ENCODE measurements around the gene ZNF549.

The ZNF549 gene

DNA sequence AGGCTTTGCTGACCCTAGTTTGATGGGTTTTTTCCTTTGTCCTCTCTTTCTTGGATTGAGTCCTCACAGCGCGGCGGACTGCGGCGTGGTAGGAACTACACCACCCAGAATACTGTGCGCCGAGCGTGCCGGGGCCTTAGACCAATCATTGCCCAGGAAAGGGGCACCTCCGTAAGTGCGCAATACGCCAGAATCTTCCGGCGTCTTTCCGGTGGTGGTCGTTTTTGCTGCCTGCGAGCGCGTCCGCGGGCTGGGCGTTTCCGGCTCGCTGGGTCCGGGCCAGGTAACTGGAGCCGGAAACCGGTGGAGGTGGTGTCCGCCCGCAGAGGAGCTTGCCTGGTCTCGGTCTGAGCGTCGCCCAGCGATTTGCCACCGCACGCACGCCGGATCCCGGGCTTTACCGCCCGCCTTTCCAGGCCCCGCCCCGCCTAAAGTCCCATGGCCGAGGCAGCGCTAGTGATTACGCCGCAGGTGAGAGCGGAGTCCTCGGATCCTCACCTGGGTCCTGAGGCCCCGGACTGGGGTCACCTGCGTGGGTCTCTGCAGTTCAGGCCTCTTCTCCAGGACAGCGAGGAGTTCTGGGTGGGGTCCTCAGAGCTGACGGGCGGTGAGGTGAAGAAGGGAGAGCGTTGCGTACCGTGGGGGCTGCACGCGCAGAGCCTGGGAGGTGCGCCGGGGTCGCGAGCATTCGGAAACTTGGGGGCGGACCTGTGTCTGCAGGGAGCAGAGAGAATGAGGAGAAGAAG lies at the start of gene ZNF549 (continued):
- TF ChIP-seq ZNF148 (tag by site-specific recombination; IDR thresholded peaks at IDR 0.05; ENCODE audit: borderline replicate concordance) (no peak), ZBTB48 (tag by site-specific recombination; IDR thresholded peaks at IDR 0.05) (no peak), ZIC2 (tag by site-specific recombination; IDR thresholded peaks at IDR 0.05) (no peak), SP7 (tag by site-specific recombination; IDR thresholded peaks at IDR 0.05) (peak; percentile 60), MEIS1 (CRISPR knock-in tag; IDR thresholded peaks at IDR 0.05; ENCODE audit: borderline replicate concordance) (no peak), BCL6B (tag by site-specific recombination; IDR thresholded peaks at IDR 0.05) (no peak), ZBTB21 (tag by site-specific recombination; IDR thresholded peaks at IDR 0.05) (peak; percentile 87), MYNN (tag by site-specific recombination; IDR thresholded peaks at IDR 0.05; ENCODE audit: borderline replicate concordance) (no peak), ZNF26 (tag by site-specific recombination; IDR thresholded peaks at IDR 0.05) (no peak), ZNF510 (tag by site-specific recombination; IDR thresholded peaks at IDR 0.05; ENCODE audit: insufficient replicate concordance) (no peak), ZNF404 (tag by site-specific recombination; IDR thresholded peaks at IDR 0.05) (no peak), SCRT1 (tag by site-specific recombination; IDR thresholded peaks at IDR 0.05; ENCODE audit: borderline replicate concordance) (no peak), ZNF521 (tag by site-specific recombination; IDR thresholded peaks at IDR 0.05) (no peak), ZFP3 (tag by site-specific recombination; IDR thresholded peaks at IDR 0.05; ENCODE audit: low read depth) (no peak), ATF2 (tag by site-specific recombination; IDR thresholded peaks at IDR 0.05; ENCODE audit: low read depth) (no peak), ZNF354C (tag by site-specific recombination; IDR thresholded peaks at IDR 0.05; ENCODE audit: borderline replicate concordance, low read depth) (no peak), SP3 (tag by site-specific recombination; IDR thresholded peaks at IDR 0.05) (peak; percentile 70), ZNF394 (tag by site-specific recombination; IDR thresholded peaks at IDR 0.05; ENCODE audit: borderline replicate concordance) (no peak), ZNF629 (tag by site-specific recombination; IDR thresholded peaks at IDR 0.05) (peak; percentile 91), ZNF677 (tag by site-specific recombination; IDR thresholded peaks at IDR 0.05) (no peak)
- TF ChIP-seq, protein P1, sequence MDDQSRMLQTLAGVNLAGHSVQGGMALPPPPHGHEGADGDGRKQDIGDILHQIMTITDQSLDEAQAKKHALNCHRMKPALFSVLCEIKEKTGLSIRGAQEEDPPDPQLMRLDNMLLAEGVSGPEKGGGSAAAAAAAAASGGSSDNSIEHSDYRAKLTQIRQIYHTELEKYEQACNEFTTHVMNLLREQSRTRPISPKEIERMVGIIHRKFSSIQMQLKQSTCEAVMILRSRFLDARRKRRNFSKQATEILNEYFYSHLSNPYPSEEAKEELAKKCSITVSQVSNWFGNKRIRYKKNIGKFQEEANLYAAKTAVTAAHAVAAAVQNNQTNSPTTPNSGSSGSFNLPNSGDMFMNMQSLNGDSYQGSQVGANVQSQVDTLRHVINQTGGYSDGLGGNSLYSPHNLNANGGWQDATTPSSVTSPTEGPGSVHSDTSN (CRISPR knock-in tag; IDR thresholded peaks at IDR 0.05): peak; percentile 94
- TF ChIP-seq, protein P2, sequence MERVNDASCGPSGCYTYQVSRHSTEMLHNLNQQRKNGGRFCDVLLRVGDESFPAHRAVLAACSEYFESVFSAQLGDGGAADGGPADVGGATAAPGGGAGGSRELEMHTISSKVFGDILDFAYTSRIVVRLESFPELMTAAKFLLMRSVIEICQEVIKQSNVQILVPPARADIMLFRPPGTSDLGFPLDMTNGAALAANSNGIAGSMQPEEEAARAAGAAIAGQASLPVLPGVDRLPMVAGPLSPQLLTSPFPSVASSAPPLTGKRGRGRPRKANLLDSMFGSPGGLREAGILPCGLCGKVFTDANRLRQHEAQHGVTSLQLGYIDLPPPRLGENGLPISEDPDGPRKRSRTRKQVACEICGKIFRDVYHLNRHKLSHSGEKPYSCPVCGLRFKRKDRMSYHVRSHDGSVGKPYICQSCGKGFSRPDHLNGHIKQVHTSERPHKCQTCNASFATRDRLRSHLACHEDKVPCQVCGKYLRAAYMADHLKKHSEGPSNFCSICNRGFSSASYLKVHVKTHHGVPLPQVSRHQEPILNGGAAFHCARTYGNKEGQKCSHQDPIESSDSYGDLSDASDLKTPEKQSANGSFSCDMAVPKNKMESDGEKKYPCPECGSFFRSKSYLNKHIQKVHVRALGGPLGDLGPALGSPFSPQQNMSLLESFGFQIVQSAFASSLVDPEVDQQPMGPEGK (tag by site-specific recombination; IDR thresholded peaks at IDR 0.05): peak; percentile 58
- TF ChIP-seq, protein P3, sequence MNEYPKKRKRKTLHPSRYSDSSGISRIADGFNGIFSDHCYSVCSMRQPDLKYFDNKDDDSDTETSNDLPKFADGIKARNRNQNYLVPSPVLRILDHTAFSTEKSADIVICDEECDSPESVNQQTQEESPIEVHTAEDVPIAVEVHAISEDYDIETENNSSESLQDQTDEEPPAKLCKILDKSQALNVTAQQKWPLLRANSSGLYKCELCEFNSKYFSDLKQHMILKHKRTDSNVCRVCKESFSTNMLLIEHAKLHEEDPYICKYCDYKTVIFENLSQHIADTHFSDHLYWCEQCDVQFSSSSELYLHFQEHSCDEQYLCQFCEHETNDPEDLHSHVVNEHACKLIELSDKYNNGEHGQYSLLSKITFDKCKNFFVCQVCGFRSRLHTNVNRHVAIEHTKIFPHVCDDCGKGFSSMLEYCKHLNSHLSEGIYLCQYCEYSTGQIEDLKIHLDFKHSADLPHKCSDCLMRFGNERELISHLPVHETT (tag by site-specific recombination; IDR thresholded peaks at IDR 0.05): no peak
- TF ChIP-seq, protein P4, sequence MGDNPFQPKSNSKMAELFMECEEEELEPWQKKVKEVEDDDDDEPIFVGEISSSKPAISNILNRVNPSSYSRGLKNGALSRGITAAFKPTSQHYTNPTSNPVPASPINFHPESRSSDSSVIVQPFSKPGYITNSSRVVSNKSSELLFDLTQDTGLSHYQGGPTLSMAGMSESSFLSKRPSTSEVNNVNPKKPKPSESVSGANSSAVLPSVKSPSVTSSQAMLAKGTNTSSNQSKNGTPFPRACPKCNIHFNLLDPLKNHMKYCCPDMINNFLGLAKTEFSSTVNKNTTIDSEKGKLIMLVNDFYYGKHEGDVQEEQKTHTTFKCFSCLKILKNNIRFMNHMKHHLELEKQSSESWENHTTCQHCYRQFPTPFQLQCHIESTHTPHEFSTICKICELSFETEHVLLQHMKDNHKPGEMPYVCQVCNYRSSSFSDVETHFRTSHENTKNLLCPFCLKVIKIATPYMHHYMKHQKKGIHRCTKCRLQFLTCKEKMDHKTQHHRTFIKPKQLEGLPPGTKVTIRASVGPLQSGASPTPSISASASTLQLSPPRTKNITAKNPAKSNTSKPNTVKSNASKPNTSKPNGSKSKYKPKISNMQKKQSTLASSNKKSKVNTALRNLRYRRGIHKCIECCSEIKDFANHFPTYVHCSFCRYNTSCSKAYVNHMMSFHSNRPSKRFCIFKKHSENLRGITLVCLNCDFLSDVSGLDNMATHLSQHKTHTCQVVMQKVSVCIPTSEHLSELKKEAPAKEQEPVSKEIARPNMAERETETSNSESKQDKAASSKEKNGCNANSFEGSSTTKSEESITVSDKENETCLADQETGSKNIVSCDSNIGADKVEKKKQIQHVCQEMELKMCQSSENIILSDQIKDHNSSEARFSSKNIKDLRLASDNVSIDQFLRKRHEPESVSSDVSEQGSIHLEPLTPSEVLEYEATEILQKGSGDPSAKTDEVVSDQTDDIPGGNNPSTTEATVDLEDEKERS (tag by site-specific recombination; IDR thresholded peaks at IDR 0.05): no peak
